ENCODE measurements around the gene TRNT1.

TRNT1 gene

DNA sequence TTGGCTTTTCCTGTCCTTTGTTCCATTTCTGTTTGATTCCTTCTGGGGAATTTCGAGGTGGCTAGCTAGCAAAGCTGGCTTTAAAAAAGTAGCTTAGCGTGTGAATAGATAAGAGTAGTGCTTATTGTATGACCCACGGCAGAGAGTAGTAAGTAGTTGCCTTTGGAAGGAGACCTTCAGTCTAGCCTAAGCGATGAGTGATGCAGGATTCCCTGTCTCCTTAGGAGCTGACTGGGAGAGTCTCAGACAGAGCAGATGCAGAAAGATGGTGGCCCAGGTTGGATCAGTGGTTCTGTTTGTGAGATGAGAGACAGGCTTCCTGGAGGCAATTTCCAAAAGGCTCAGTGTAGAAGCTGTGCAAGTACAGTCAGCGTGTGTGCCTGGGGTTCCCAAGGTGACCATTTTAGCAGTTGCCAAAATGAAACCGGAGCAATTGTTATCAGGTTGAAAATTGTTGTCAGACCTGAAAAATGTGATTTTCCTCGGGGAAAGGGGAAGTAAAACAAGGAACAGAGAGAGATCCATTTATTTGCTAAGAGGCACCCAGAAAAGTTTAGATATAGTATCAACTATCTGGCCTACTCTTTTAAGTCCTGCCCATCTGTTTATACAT, 15.9 kb upstream of the TRNT1 start:
- no peak for DNase-seq (ENCODE audit: low read depth)

DNA sequence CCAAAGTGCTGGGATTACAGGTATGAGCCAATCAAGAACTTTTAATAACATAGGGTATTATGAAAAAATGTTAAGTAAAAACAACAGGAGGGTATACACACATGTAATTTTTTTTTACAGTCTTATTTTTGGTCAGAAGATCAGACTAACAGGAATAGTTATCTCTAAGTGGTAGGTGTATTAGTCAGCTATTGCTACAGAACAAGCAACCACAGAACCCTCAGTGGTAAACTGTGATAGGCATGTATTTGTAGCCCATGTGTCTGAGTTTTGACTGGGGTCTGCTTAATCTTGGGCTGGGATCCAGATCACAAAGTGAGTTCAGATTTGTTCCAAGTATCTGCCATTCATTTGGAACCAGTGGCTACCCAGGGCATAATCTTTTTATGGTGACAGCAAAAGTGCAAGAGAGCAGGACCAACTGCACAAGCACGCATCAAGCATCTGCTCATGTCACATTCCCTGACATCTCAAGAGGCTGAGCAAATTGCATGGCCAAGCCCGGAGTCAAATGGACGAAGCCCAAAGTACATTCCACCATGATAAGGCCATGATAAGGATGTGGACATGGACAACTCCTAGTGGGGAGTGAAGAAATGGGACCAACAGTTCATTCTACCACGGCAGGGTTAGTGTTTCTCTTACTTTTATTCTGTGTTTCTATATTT, 13.6 kb upstream of the TRNT1 start:
- no peak overlapping the region for H3K4me3 ChIP-seq (ENCODE audit: low read depth, low read length)
- no peak for TF ChIP-seq CTCF (IDR thresholded peaks at IDR 0.05; ENCODE audit: low read depth, low read length, missing control alignments)
- DNase-seq (ENCODE audit: low read depth): no peak

More for the DNA sequence above, 15.9 kb upstream of the TRNT1 start:
- TF ChIP-seq CTCF (IDR thresholded peaks at IDR 0.05; ENCODE audit: low read depth, low read length, missing control alignments): no peak
- no peak overlapping the region for H3K4me3 ChIP-seq (ENCODE audit: low read depth, low read length)

GRCh38 chr3:3117651-3118050, 9.1 kb upstream of the TRNT1 start:
- no peak overlapping the region for H3K4me3 ChIP-seq (ENCODE audit: low read depth, low read length)
- no peak for DNase-seq (ENCODE audit: low read depth)
- no peak for TF ChIP-seq CTCF (IDR thresholded peaks at IDR 0.05; ENCODE audit: low read depth, low read length, missing control alignments)

- no peak for TF ChIP-seq CTCF (IDR thresholded peaks at IDR 0.05; ENCODE audit: low read depth, low read length, missing control alignments)
- no peak for DNase-seq (ENCODE audit: low read depth)
- H3K4me3 ChIP-seq (ENCODE audit: low read depth, low read length): no peak overlapping the region
Observed at GRCh38 chr3:3119393-3119851, 7.3 kb upstream of the TRNT1 start.

GRCh38 chr3:3125977-3126376, 763 bp upstream of the TRNT1 start:
- H3K4me3 ChIP-seq (ENCODE audit: low read depth, low read length): peak overlapping the region; percentile 99
- no peak for DNase-seq (ENCODE audit: low read depth)
- TF ChIP-seq CTCF (IDR thresholded peaks at IDR 0.05; ENCODE audit: low read depth, low read length, missing control alignments): no peak

DNA sequence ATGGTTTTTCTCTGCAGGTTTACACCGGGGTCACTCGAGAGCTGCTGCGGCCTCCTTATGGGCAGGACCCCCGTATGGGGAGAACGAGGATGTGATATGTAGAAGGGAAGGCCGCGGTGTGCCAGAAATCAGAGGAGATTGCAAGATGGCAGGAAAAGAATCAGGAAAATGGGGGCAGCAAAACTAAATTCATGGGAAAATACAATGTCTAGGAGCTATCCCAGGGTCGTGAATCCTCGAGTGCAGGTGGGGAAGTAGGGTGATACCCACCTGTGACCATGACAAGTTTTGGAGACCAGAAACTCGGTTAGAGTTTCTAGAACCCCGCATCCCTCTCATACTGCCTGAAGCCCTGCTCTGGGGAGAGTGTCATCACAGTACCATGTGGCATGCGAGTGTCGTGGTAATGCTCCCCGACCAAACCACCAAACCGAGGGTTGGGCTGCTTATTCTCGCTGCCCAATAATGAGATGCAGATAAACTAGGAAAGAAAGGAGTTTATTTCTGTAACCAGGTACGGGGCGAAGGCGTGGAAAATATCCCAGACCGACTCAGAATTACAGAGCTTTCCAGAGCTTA, 781 bp downstream of the TRNT1 start:
- peak overlapping the region; percentile 99 for H3K4me3 ChIP-seq (ENCODE audit: low read depth, low read length)
- no peak for DNase-seq (ENCODE audit: low read depth)
- TF ChIP-seq CTCF (IDR thresholded peaks at IDR 0.05; ENCODE audit: low read depth, low read length, missing control alignments): no peak

Data from GM12864 (cell line).